Suprapubic skin (tissue), 4 donors: ENCODE results near the gene KRTAP2-4.

Source experiments
- EP300 ChIP-seq: sonication (generic); formaldehyde crosslinking; IDR thresholded peaks from one replicate; pipeline ENCODE4 v1.6.1; 2017; ENCODE audit warnings: antibody characterized with exemption
- POLR2A ChIP-seq, 2 donors: fragments of 450-650 bp; IDR thresholded peaks; one replicate each; pipeline ENCODE4 v1.6.1; 2017; ENCODE audit warnings: antibody characterized with exemption in 2 of 2, mild to moderate bottlenecking in 2 of 2, moderate library complexity in 2 of 2
- POLR2AphosphoS5 ChIP-seq, 3 donors: sonication (generic); formaldehyde crosslinking; IDR thresholded peaks; one replicate each; pipeline ENCODE4 v1.6.1; 2017; ENCODE audit warnings: antibody characterized with exemption in 3 of 3
- TF ChIP-seq, protein P1 (sequence below), 2 donors: fragments of 200-600 bp in 1 of 2; fragments of 450-650 bp in 1 of 2; sonication (generic) in 1 of 2; IDR thresholded peaks; one replicate each; pipeline ENCODE4 v1.5.1; 2016 to 2019; ENCODE audit warnings: antibody characterized with exemption in 2 of 2, mild to moderate bottlenecking in 1 of 2, moderate library complexity in 1 of 2

DNA sequence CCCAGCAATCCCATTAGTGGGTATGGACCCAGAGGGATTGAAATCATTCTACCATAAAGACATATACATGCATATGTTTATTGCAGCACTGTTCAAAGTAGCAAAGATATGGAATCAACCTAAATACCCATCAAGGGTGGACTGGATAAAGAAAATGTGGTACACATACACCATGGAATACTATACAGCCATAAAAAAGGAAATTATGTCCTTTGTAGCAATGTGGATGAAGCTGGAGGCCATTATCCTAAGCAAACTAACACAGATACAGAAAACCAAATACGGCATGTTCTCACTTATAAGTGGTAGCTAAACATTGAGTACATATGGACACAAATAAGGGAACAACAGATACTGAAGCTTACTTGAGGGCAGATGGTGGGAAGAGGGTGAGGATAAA, 8.1 kb downstream of the KRTAP2-4 start:
- TF ChIP-seq, protein P1, sequence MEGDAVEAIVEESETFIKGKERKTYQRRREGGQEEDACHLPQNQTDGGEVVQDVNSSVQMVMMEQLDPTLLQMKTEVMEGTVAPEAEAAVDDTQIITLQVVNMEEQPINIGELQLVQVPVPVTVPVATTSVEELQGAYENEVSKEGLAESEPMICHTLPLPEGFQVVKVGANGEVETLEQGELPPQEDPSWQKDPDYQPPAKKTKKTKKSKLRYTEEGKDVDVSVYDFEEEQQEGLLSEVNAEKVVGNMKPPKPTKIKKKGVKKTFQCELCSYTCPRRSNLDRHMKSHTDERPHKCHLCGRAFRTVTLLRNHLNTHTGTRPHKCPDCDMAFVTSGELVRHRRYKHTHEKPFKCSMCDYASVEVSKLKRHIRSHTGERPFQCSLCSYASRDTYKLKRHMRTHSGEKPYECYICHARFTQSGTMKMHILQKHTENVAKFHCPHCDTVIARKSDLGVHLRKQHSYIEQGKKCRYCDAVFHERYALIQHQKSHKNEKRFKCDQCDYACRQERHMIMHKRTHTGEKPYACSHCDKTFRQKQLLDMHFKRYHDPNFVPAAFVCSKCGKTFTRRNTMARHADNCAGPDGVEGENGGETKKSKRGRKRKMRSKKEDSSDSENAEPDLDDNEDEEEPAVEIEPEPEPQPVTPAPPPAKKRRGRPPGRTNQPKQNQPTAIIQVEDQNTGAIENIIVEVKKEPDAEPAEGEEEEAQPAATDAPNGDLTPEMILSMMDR (IDR thresholded peaks at IDR 0.05): no peak
- TF ChIP-seq EP300 (no peak), POLR2A (IDR thresholded peaks at IDR 0.05) (no peak), POLR2AphosphoS5 (IDR thresholded peaks at IDR 0.05) (no peak)
